Psoas muscle (tissue), 8 donors: Measurements from ENCODE around the gene PLBD2. TPM values are rescaled to one million over a fixed set of nuclear protein-coding genes. Genes with fewer than 3 reads are reported as not detected.

ENCODE experiments used
- ATAC-seq, 4 donors: fragments of 200-7000 bp; cut with Tn5 transposase; one replicate each; pipeline ENCODE4 v1.9.1; 2020; ENCODE audit warnings: moderate library complexity in 3 of 4, mild to moderate bottlenecking in 2 of 4
- DNase-seq, 2 donors: peaks; one replicate each; pipeline ENCODE4 v3.0.0-alpha.2; 2020
- H3K27ac ChIP-seq: fragments of 200-600 bp; one replicate; pipeline ENCODE4 v1.8.0; 2022
- H3K27me3 ChIP-seq, 3 donors: fragments of 200-600 bp in 1 of 3; one replicate each; pipeline versions ENCODE4 v1.6.1 to v1.8.0; 2013 to 2022; ENCODE audit warnings: low read length in 2 of 3, mild to moderate bottlenecking in 2 of 3, moderate library complexity in 1 of 3; ENCODE audit not compliant: insufficient read depth in 3 of 3
- H3K36me3 ChIP-seq, 2 donors: fragments of 200-600 bp in 1 of 2; one replicate each; pipeline versions ENCODE4 v1.6.1 to v1.8.0; 2013 to 2022; ENCODE audit warnings: low read depth in 1 of 2, mild to moderate bottlenecking in 1 of 2, moderate library complexity in 1 of 2; ENCODE audit not compliant: insufficient read depth in 1 of 2
- H3K4me1 ChIP-seq: fragments of 200-600 bp; one replicate; pipeline ENCODE4 v1.8.0; 2022
- H3K4me3 ChIP-seq: fragments of 200-600 bp; one replicate; pipeline ENCODE4 v1.8.0; 2022; ENCODE audit warnings: mild to moderate bottlenecking
- H3K9me3 ChIP-seq: fragments of 200-600 bp; one replicate; pipeline ENCODE4 v1.8.0; 2022
- WGBS, 3 donors: extraction: QIAGEN DNeasy Blood & Tissue Kit; methylation state at CpG; one replicate each; pipeline versions ENCODE4 v1.1.6 to v1.1.7; 2013; 5-methylcytosine and 5-hydroxymethylcytosine counted together
- intact Hi-C, 2 donors: fragments of 100-400 bp; cut with DNase I; formaldehyde crosslinking; loops; one replicate each; pipeline versions ENCODE4 v1.11.0 to v1.14.2; 2022
- polyA plus RNA-seq, 3 donors: library from polyadenylated mRNA; stranded (reverse); fragments of 200-250 nt; gene quantifications; one replicate each; pipeline ENCODE4 v1.2.3, GENCODE V29; 2013
- total RNA-seq, 4 donors: library from RNA; stranded (reverse); fragmentation: NEBNext Ultra II Directional in 2 of 4; extraction: Animal tissue kit (Norgen Biotek cat#: 25700) in 2 of 4; gene quantifications; one replicate each; pipeline versions ENCODE4 v1.2.1 to v1.2.4, GENCODE V29; 2021 to 2023
- TF ChIP-seq, protein P1 (sequence below): fragments of 200-600 bp; IDR thresholded peaks from one replicate; pipeline ENCODE4 v1.8.0; 2022; ENCODE audit warnings: antibody characterized with exemption
- donor health status: healthy with polysubstance abuse.
- donor health status: DM: no; HTN: no; CAD: no; lungs with moderate emphysema.
- donor health status: Bipolar disorder and iron deficiency.
- donor health status: healthy.
- donor health status: DM: yes; HTN: yes; CAD: no.
- donor health status: DM: no; HTN: no; CAD: no.
- donor health status: DM: no; HTN: no; CAD: no.
- donor health status: DM: yes; HTN: yes; CAD: no.

Gene PLBD2
- total and polyA plus RNA-seq, 7 donors = 5.2 to 21.4 (median 15.7) TPM

DNA sequence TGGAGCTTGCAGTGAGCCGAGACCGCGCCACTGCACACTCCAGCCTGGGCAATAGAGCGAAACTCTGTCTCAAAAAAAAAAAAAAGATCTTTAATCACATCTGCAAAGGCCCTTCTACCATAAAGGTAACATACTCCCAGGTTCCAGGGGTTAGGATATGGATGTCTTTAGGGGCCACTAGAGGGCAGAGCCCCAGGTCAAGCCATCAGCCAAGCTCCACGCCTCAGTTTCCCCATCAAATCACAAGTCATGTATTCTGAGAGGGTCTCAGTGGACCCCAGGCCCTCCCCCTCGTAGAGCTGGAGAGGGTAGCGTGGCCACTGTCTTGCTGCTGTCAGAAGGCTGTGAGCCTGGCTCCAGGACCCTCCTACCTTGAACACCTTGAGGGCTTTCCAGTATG lies 42.2 kb upstream of the PLBD2 start:
- Histone ChIP-seq H3K9me3 (no peaks in the 10 kb centered on the region), H3K27me3 (no peaks in the 10 kb centered on the region), H3K27ac (no peak overlapping the region), H3K4me3 (no peak overlapping the region), H3K36me3 (peaks cover 0 to 95% of the 10 kb centered on the region in 2 donors), H3K4me1 (peaks cover 4% of the 10 kb centered on the region)
- intact Hi-C loops = no loop called here
- no peak for ATAC-seq
- no peak for DNase-seq
- TF ChIP-seq, protein P1, sequence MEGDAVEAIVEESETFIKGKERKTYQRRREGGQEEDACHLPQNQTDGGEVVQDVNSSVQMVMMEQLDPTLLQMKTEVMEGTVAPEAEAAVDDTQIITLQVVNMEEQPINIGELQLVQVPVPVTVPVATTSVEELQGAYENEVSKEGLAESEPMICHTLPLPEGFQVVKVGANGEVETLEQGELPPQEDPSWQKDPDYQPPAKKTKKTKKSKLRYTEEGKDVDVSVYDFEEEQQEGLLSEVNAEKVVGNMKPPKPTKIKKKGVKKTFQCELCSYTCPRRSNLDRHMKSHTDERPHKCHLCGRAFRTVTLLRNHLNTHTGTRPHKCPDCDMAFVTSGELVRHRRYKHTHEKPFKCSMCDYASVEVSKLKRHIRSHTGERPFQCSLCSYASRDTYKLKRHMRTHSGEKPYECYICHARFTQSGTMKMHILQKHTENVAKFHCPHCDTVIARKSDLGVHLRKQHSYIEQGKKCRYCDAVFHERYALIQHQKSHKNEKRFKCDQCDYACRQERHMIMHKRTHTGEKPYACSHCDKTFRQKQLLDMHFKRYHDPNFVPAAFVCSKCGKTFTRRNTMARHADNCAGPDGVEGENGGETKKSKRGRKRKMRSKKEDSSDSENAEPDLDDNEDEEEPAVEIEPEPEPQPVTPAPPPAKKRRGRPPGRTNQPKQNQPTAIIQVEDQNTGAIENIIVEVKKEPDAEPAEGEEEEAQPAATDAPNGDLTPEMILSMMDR = no peak
- 91 to 98% (median 94%) methylated on average over 4 to 7 of the region's 7 CpGs for WGBS, 3 donors

DNA sequence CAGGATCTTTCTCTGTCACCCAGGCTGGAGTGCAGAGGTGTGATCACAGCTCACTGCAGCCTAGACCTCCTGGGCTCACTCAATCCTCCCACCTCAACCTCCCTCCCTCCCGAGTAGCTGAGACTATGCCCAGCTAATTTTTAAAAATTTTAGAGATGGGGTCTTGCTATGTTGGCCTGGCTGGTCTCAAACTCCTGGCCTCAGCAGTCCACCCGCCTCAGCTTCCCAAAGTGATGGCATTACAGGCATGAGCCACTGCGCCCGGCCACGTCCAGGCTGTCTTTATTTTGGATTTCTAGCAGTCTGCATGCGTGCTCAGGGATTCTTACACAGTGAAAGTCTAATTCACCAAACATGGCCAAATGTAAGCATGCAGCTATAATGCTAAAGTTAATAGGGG lies 41.3 kb upstream of the PLBD2 start:
- TF ChIP-seq, protein P1 = no peak
- no peaks in the 10 kb centered on the region for H3K27me3 ChIP-seq
- no peaks in the 10 kb centered on the region for H3K9me3 ChIP-seq
- H3K4me3 ChIP-seq = no peak overlapping the region
- peaks cover 0 to 87% of the 10 kb centered on the region in 2 donors for H3K36me3 ChIP-seq
- no peak for DNase-seq
- peaks cover 4% of the 10 kb centered on the region for H3K4me1 ChIP-seq
- WGBS, 3 donors = 92 to 96% (median 94%) methylated on average over 6 of the region's 6 CpGs
- ATAC-seq = no peak
- intact Hi-C loops = no loop called here
- H3K27ac ChIP-seq = no peak overlapping the region

DNA sequence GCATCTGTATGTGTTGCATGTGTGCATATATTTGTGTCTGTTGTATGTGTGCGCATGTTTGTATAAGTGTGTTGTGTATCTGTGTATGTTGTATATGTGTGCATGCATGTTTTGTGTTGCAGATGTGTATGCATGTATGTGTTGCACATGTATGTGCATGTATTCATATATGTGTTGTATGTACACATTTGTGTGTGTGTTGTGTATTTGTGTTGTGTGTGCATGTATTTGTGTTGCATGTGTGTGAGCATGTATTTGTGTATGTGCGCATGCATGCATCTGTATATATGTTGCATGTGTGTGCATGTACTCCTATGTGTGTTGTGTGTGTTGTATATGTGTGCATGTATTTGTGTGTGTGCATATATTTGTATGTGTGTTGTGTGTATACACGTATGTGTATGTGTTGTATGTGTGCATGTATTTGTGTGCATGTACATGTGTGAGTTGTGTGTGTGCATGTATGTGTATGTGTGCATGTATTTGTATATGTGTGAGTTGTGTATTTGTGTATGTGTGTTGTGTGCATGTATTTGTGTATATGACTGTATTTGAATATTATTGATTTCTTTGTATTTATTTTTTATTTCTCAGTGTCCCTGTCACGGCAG lies 40.2 kb upstream of the PLBD2 start:
- no peak for DNase-seq
- H3K4me3 ChIP-seq = no peak overlapping the region
- no peaks in the 10 kb centered on the region for H3K27me3 ChIP-seq
- ATAC-seq = no peak
- no peak overlapping the region for H3K27ac ChIP-seq
- TF ChIP-seq, protein P1 = no peak
- 94 to 98% (median 95%) methylated on average over 4 of the region's 4 CpGs for WGBS, 3 donors
- H3K36me3 ChIP-seq = peaks cover 0 to 79% of the 10 kb centered on the region in 2 donors
- H3K4me1 ChIP-seq = no peaks in the 10 kb centered on the region
- intact Hi-C loops = no loop called here
- no peaks in the 10 kb centered on the region for H3K9me3 ChIP-seq

DNA sequence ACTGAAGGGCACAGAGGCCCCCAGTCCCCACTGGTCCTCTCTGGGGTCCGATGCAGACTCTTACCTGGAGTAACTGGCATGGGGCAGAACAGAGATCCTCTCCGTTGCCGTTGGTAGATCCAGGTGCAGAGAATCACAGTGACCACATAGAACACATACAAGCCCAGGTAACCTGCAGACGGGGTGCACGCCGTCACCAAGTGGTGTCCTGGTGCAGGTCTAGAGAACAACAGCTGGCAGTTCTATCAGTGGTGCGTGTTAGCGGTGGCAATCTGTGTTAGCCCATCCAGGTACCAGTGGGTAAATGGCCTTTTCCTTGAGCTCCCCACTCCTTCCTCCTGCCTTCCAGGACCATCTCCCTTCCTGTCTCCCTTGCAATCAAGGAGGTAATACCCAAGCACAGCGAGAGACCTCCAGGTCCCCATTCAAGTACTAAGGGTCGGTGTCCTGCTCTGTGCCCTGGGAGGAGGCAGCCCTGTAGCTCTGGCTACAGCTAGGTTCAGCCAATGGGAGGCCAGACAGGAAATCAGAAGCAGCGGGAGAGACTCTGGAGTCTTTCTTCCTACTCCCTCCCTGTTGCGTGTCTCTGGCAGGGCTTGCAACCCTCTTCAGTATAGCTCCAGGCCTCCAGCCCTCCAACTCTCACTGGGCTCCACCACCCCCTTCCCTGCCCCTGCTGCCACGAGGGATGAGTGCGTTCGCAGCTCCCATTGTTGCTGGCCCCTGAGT lies 39.3 kb upstream of the PLBD2 start:
- TF ChIP-seq, protein P1 = no peak
- DNase-seq (no peak), ATAC-seq (no peak)
- Histone ChIP-seq H3K4me1 (no peaks in the 10 kb centered on the region), H3K9me3 (no peaks in the 10 kb centered on the region), H3K4me3 (no peak overlapping the region), H3K27ac (no peak overlapping the region), H3K36me3 (peaks cover 0 to 70% of the 10 kb centered on the region in 2 donors), H3K27me3 (no peaks in the 10 kb centered on the region)
- WGBS, 3 donors = 90 to 96% (median 95%) methylated on average over 15 of the region's 15 CpGs
- intact Hi-C loops = no loop called here
